ENCODE data around the gene NRIP3. TPM values are rescaled to one million over a fixed set of nuclear protein-coding genes. Genes with fewer than 3 reads are reported as not detected.

The NRIP3 gene
- total and polyA plus RNA-seq, 4 donors, result under 0.01 to 1.0 (median 0.07) TPM; not detected in 1

DNA sequence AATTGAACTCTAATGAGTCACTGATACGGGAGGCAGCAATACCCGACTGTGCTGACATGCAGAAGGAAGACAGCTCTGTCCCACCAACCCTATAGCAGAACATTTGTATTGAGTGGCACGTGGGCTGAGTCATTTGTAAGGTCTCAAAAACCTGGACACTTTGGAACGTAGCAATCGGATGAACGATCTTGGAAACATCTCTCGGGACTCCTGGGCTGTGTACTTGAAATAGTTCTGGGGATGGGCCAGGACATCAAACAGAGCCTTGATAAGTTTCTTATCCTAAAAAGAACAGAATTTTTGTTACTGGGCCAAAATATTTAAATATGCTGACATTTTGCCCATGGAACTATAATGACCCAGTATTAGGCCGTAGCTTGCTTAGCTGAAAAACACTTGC is 17.1 kb upstream of the NRIP3 start:
- no peak overlapping the region for H3K4me3 ChIP-seq (ENCODE audit: low read depth in 1 of 3, low read length in 3 of 3)
- WGBS, result 79% methylated on average over 8 of the region's 8 CpGs

DNA sequence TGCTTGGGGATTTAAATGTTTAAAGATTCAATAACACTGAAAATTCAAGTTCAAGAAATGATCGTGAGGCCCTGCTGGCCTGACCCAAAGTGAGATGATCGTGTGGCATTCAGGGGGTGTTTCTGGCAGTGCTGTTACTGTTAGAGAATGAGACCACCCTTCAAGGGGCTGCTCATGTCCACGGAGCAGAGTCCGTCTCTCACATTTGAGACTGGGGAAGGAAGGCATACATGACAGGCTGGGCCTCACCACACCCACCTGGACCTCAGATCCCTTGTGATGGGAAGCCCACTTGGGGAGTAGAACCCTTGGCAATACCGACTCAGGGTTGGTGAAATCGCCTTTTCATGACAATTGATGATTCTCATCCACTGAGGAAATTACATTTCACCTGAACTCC is 16.1 kb upstream of the NRIP3 start:
- H3K27ac ChIP-seq (ENCODE audit: low read depth in 1 of 2, low read length in 2 of 2), result no peak overlapping the region
- no peaks in the 10 kb centered on the region for H3K9me3 ChIP-seq (ENCODE audit: control insufficient read depth in 4 of 4, low read length in 3 of 4)
- no peak for DNase-seq (ENCODE audit: low spot score)
- H3K27me3 ChIP-seq (ENCODE audit: control insufficient read depth in 4 of 4, insufficient read depth in 4 of 4, low read length in 3 of 4), result no peaks in the 10 kb centered on the region
- no peaks in the 10 kb centered on the region for H3K36me3 ChIP-seq (ENCODE audit: control insufficient read depth in 4 of 4, insufficient read depth in 3 of 4, low read depth in 1 of 4, low read length in 3 of 4)
- TF ChIP-seq HNF4A (conservative IDR thresholded peaks at IDR 0.05) (no peak), ATF3 (IDR thresholded peaks at IDR 0.05) (no peak), GABPA (IDR thresholded peaks at IDR 0.05 in 1 of 2, conservative IDR thresholded peaks at IDR 0.05 in 1 of 2) (no peak), HNF4G (IDR thresholded peaks at IDR 0.05) (no peak), NR2F2 (IDR thresholded peaks at IDR 0.05) (no peak), FOXA1 (IDR thresholded peaks at IDR 0.05) (no peak), EGR1 (IDR thresholded peaks at IDR 0.05; ENCODE audit: low read depth in 2 of 2) (no peak), RXRA (IDR thresholded peaks at IDR 0.05) (no peak), YY1 (IDR thresholded peaks at IDR 0.05) (no peak), JUND (IDR thresholded peaks at IDR 0.05) (no peak), RAD21 (IDR thresholded peaks at IDR 0.05) (no peak)
- TF ChIP-seq, protein P1, sequence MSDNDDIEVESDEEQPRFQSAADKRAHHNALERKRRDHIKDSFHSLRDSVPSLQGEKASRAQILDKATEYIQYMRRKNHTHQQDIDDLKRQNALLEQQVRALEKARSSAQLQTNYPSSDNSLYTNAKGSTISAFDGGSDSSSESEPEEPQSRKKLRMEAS (IDR thresholded peaks at IDR 0.05), result no peak
- TF ChIP-seq, protein P2, sequence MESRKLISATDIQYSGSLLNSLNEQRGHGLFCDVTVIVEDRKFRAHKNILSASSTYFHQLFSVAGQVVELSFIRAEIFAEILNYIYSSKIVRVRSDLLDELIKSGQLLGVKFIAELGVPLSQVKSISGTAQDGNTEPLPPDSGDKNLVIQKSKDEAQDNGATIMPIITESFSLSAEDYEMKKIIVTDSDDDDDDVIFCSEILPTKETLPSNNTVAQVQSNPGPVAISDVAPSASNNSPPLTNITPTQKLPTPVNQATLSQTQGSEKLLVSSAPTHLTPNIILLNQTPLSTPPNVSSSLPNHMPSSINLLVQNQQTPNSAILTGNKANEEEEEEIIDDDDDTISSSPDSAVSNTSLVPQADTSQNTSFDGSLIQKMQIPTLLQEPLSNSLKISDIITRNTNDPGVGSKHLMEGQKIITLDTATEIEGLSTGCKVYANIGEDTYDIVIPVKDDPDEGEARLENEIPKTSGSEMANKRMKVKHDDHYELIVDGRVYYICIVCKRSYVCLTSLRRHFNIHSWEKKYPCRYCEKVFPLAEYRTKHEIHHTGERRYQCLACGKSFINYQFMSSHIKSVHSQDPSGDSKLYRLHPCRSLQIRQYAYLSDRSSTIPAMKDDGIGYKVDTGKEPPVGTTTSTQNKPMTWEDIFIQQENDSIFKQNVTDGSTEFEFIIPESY (IDR thresholded peaks at IDR 0.05), result no peak
- TF ChIP-seq, protein P3, sequence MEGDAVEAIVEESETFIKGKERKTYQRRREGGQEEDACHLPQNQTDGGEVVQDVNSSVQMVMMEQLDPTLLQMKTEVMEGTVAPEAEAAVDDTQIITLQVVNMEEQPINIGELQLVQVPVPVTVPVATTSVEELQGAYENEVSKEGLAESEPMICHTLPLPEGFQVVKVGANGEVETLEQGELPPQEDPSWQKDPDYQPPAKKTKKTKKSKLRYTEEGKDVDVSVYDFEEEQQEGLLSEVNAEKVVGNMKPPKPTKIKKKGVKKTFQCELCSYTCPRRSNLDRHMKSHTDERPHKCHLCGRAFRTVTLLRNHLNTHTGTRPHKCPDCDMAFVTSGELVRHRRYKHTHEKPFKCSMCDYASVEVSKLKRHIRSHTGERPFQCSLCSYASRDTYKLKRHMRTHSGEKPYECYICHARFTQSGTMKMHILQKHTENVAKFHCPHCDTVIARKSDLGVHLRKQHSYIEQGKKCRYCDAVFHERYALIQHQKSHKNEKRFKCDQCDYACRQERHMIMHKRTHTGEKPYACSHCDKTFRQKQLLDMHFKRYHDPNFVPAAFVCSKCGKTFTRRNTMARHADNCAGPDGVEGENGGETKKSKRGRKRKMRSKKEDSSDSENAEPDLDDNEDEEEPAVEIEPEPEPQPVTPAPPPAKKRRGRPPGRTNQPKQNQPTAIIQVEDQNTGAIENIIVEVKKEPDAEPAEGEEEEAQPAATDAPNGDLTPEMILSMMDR (IDR thresholded peaks at IDR 0.05; ENCODE audit: low read depth, low read length, missing input control), result no peak
- WGBS, result 92% methylated on average over 6 of the region's 6 CpGs
- H3K9ac ChIP-seq (ENCODE audit: low read depth in 1 of 2, low read length in 2 of 2), result no peak overlapping the region
- H3K4me1 ChIP-seq (ENCODE audit: control insufficient read depth in 4 of 4, insufficient read depth in 4 of 4, low read length in 3 of 4), result no peaks in the 10 kb centered on the region
- no peak overlapping the region for H3K4me3 ChIP-seq (ENCODE audit: low read depth in 1 of 3, low read length in 3 of 3)

More for the DNA sequence above, 17.1 kb upstream of the NRIP3 start:
- Histone ChIP-seq H3K9me3 (ENCODE audit: control insufficient read depth in 4 of 4, low read length in 3 of 4) (no peaks in the 10 kb centered on the region), H3K27me3 (ENCODE audit: control insufficient read depth in 4 of 4, insufficient read depth in 4 of 4, low read length in 3 of 4) (no peaks in the 10 kb centered on the region), H3K27ac (ENCODE audit: low read depth in 1 of 2, low read length in 2 of 2) (no peak overlapping the region), H3K36me3 (ENCODE audit: control insufficient read depth in 4 of 4, insufficient read depth in 3 of 4, low read depth in 1 of 4, low read length in 3 of 4) (no peaks in the 10 kb centered on the region), H3K4me1 (ENCODE audit: control insufficient read depth in 4 of 4, insufficient read depth in 4 of 4, low read length in 3 of 4) (no peaks in the 10 kb centered on the region), H3K9ac (ENCODE audit: low read depth in 1 of 2, low read length in 2 of 2) (no peak overlapping the region)
- TF ChIP-seq FOXA1 (IDR thresholded peaks at IDR 0.05) (no peak), REST (IDR thresholded peaks at IDR 0.05) (no peak), EGR1 (IDR thresholded peaks at IDR 0.05; ENCODE audit: low read depth in 2 of 2) (no peak), RAD21 (IDR thresholded peaks at IDR 0.05) (no peak)
- DNase-seq (ENCODE audit: low spot score), result no peak

Measured in liver (tissue), 9 donors.